Measurements from ENCODE around the gene THSD7A. TPM values are rescaled to one million over a fixed set of nuclear protein-coding genes. Genes with fewer than 3 reads are reported as not detected.

The THSD7A gene
- total RNA-seq, 1 donor from 2014 or later: 0.28 TPM

- no peak for TF ChIP-seq EZH2 (IDR thresholded peaks at IDR 0.05)
- no peak for TF ChIP-seq CTCF (IDR thresholded peaks at IDR 0.05)
- no peak for TF ChIP-seq EZH2phosphoT487 (IDR thresholded peaks at IDR 0.05)
- H3K4me3 ChIP-seq: no peak overlapping the region
- H3K4me1 Mint-ChIP-seq: no peaks in the 10 kb centered on the region
- no peaks in the 10 kb centered on the region for H3K79me2 ChIP-seq (ENCODE audit: low read depth)
- no peak for DNase-seq (ENCODE audit: low spot score)
- H3K9me3 ChIP-seq (ENCODE audit: low read depth): no peaks in the 10 kb centered on the region
- no peak overlapping the region for H3K4me3 Mint-ChIP-seq
- H3K9me3 Mint-ChIP-seq: no peaks in the 10 kb centered on the region
- H3K27ac Mint-ChIP-seq: no peak overlapping the region
- no peaks in the 10 kb centered on the region for H3K27me3 ChIP-seq
- no peaks in the 10 kb centered on the region for H4K20me1 ChIP-seq (ENCODE audit: low read depth)
- H3K27me3 Mint-ChIP-seq (ENCODE audit: insufficient read depth, low read depth): no peaks in the 10 kb centered on the region
- no peak overlapping the region for H3K27ac ChIP-seq
- H3K9ac ChIP-seq: no peak overlapping the region
- H3K36me3 Mint-ChIP-seq: no peaks in the 10 kb centered on the region
- H2AFZ ChIP-seq (replicated peaks): no peak overlapping the region
- no peaks in the 10 kb centered on the region for H3K4me1 ChIP-seq
- H3K36me3 ChIP-seq: no peaks in the 10 kb centered on the region
- no peaks in the 10 kb centered on the region for H3F3A ChIP-seq (ENCODE audit: low read depth)
- H3K4me2 ChIP-seq: no peak overlapping the region
Measured at GRCh38 chr7:11779864-11780674, 51.9 kb downstream of the THSD7A start.

GRCh38 chr7:11776039-11776438 lies 56.0 kb downstream of the THSD7A start:
- no peaks in the 10 kb centered on the region for H3K4me1 Mint-ChIP-seq
- Histone ChIP-seq H3K36me3 (no peaks in the 10 kb centered on the region), H3K9me3 (ENCODE audit: low read depth) (no peaks in the 10 kb centered on the region), H3K9ac (no peak overlapping the region), H3K27ac (no peak overlapping the region), H3K4me3 (no peak overlapping the region), H3K4me1 (no peaks in the 10 kb centered on the region), H3F3A (ENCODE audit: low read depth) (no peaks in the 10 kb centered on the region), H3K4me2 (no peak overlapping the region), H3K79me2 (ENCODE audit: low read depth) (no peaks in the 10 kb centered on the region), H2AFZ (replicated peaks) (no peak overlapping the region), H3K27me3 (no peaks in the 10 kb centered on the region), H4K20me1 (ENCODE audit: low read depth) (no peaks in the 10 kb centered on the region)
- no peaks in the 10 kb centered on the region for H3K36me3 Mint-ChIP-seq
- H3K4me3 Mint-ChIP-seq: no peak overlapping the region
- no peaks in the 10 kb centered on the region for H3K9me3 Mint-ChIP-seq
- no peaks in the 10 kb centered on the region for H3K27me3 Mint-ChIP-seq (ENCODE audit: insufficient read depth, low read depth)
- H3K27ac Mint-ChIP-seq: no peak overlapping the region
- no peak for TF ChIP-seq CTCF (IDR thresholded peaks at IDR 0.05)
- no peak for TF ChIP-seq EZH2 (IDR thresholded peaks at IDR 0.05)
- TF ChIP-seq EZH2phosphoT487 (IDR thresholded peaks at IDR 0.05): no peak
- no peak for DNase-seq (ENCODE audit: low spot score)

- Histone ChIP-seq H2AFZ (replicated peaks) (no peak overlapping the region), H3K36me3 (no peaks in the 10 kb centered on the region), H3K9me3 (ENCODE audit: low read depth) (no peaks in the 10 kb centered on the region), H3F3A (ENCODE audit: low read depth) (no peaks in the 10 kb centered on the region), H3K4me3 (no peak overlapping the region), H3K27ac (no peak overlapping the region), H3K9ac (no peak overlapping the region), H3K27me3 (no peaks in the 10 kb centered on the region), H3K79me2 (ENCODE audit: low read depth) (no peaks in the 10 kb centered on the region), H3K4me1 (no peaks in the 10 kb centered on the region), H3K4me2 (no peak overlapping the region), H4K20me1 (ENCODE audit: low read depth) (no peaks in the 10 kb centered on the region)
- DNase-seq (ENCODE audit: low spot score): no peak
- H3K27ac Mint-ChIP-seq: no peak overlapping the region
- H3K4me3 Mint-ChIP-seq: no peak overlapping the region
- no peaks in the 10 kb centered on the region for H3K4me1 Mint-ChIP-seq
- H3K9me3 Mint-ChIP-seq: no peaks in the 10 kb centered on the region
- TF ChIP-seq CTCF (IDR thresholded peaks at IDR 0.05) (no peak), EZH2phosphoT487 (IDR thresholded peaks at IDR 0.05) (no peak), EZH2 (IDR thresholded peaks at IDR 0.05) (no peak)
- H3K27me3 Mint-ChIP-seq (ENCODE audit: insufficient read depth, low read depth): no peaks in the 10 kb centered on the region
- no peaks in the 10 kb centered on the region for H3K36me3 Mint-ChIP-seq
Measured at GRCh38 chr7:11775401-11775800, 56.6 kb downstream of the THSD7A start.

Measured in neural progenitor cell (in vitro differentiated cells).